HG02571 (cell line): Measurements from ENCODE around the gene SPATA25.
"Not testable (repeated sequence)": the region's sequence is repeated elsewhere in the genome, so short reads cannot be mapped to it uniquely, and the experiment has no call there.

Source experiments
- ATAC-seq: cut with Tn5 transposase; IDR thresholded peaks from one replicate; pipeline ENCODE4 v1.9.1; 2021; ENCODE audit warnings: mild to moderate bottlenecking, moderate library complexity; ENCODE audit not compliant: unreplicated experiment

Gene SPATA25, protein sequence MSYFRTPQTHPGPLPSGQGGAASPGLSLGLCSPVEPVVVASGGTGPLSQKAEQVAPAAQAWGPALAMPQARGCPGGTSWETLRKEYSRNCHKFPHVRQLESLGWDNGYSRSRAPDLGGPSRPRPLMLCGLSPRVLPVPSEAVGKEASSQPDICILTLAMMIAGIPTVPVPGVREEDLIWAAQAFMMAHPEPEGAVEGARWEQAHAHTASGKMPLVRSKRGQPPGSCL

DNA sequence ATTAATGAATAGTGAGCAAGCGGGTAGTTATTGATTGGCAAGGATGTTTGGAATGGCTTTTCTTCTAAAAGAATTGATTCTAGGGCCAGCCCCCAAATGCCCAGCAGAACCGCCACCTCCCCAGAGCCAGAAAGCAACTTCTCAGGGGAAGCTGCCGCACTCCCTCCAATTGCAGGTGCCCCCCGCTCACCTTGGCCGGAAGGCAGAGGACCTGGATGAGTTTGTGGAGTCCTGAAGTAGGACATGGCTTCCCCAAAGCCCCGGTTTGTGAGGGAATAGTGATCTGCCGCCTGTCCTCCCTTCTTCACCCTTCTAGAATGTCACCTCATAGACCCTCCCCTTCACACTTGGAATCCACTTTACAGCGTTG lies at the start of gene SPATA25:
SPATA25 (minus strand) TSS at position 277 of the 370 bp plus-strand sequence; CDS start at position 245, 32 bp downstream.
- ATAC-seq, result no peak

DNA sequence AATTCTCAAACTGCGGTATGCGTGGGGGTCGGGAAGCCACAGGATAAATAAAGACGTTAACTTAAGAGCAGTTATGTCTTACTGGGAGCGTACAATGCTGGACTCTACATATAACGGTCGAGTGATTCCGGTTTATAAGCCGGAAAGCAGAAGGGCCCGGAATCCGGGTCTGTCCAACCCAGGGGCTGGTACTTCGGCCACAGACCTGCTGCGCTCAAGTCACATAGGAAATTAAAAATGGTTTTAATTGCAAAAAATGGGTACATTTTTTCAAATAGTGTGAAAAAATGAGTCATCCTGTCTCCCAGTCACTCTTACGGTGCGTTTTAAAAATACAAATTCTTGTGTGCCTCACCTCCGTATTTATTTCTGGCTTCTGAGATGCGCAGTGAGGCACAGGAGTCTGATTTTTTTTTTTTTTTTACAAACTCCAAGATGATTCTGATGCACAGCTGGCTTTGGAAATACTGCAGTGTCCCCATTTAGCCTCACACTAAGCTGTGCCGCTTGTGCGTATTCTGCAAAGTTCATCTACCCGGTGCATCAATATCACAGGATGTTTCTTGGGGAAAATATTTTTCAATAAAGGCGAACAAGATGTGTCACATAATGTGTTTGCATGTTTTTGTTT lies 48.1 kb upstream of the SPATA25 start:
- peak; percentile 12 for ATAC-seq

- ATAC-seq, result peak; percentile 71
Measured at GRCh38 chr20:45934586-45935415, 47.4 kb upstream of the SPATA25 start, which contains the start of gene PCIF1. PCIF1 (plus strand) TSS chr20:45934683; CDS start chr20:45939000, 4,317 bp downstream.

GRCh38 chr20:45934046-45934585 lies 46.7 kb upstream of the SPATA25 start:
- ATAC-seq, result peak; percentile 24

- no peak for ATAC-seq
Measured at GRCh38 chr20:45933266-45934045, 46.0 kb upstream of the SPATA25 start.

DNA sequence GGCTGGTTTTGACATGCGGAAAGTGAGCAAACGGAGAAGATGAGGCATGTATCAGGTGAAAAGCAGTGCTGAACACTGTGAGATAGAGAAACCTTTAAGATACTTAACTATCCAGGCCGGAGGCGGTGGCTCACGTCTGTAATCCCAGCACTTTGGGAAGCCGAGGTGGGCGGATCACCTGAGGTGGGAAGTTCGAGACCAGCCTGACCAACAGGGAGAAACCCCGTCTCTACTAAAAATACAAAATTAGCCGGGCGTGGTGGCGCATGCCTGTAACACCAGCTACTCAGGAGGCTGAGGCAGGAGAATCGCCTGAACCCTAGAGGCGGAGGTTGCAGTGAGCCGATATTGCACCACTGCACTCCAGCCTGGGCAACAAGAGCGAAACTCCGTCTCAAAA lies 44.3 kb upstream of the SPATA25 start:
- ATAC-seq, result not testable (repeated sequence)

GRCh38 chr20:45927071-45927878 lies 39.9 kb upstream of the SPATA25 start:
- ATAC-seq, result no peak

DNA sequence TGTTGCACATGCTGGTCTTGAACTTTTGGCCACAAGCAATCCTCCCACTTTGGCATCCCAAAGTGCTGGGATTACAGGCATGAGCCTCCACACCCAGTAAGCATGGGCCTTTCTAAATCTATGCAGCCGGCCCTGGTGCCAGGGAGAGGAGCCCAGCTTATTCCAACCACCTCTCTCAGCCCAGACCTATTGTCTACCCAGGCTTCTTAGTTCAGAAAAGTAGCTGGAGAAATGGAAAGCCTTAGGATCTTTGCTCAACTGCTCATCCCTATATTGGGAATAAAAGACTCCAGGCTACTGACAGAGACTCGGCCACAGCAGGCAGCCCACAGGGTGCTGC lies 39.3 kb upstream of the SPATA25 start:
- ATAC-seq, result no peak

GRCh38 chr20:45925821-45926506 lies 38.5 kb upstream of the SPATA25 start:
- no peak for ATAC-seq

- no peak for ATAC-seq
Measured at GRCh38 chr20:45924391-45925261, 37.2 kb upstream of the SPATA25 start.

- ATAC-seq, result no peak
Measured at GRCh38 chr20:45921337-45922189, 34.1 kb upstream of the SPATA25 start.

- ATAC-seq, result no peak
Measured at GRCh38 chr20:45920462-45921336, 33.3 kb upstream of the SPATA25 start.

- no peak for ATAC-seq
Measured at GRCh38 chr20:45919542-45920399, 32.3 kb upstream of the SPATA25 start.

GRCh38 chr20:45918779-45919537 lies 31.5 kb upstream of the SPATA25 start:
- no peak for ATAC-seq

GRCh38 chr20:45918182-45918737 lies 30.8 kb upstream of the SPATA25 start:
- no peak for ATAC-seq
